ENCODE data around the gene FILIP1L.
A peak's percentile ranks its signal among the peaks of the same experiment; 100 is the strongest.

FILIP1L gene

GRCh38 chr3:99882436-99883137 is 231.7 kb downstream of the FILIP1L start:
- Histone ChIP-seq H3K27me3 (ENCODE audit: insufficient read depth, low read length) (no peaks in the 10 kb centered on the region), H3K36me3 (ENCODE audit: insufficient read depth, low read length) (no peaks in the 10 kb centered on the region), H3K9me3 (ENCODE audit: low read length) (no peaks in the 10 kb centered on the region), H3K4me3 (ENCODE audit: low read length) (no peak overlapping the region), H2AFZ (ENCODE audit: low read depth, low read length) (no peak overlapping the region), H3K4me1 (ENCODE audit: insufficient read depth, low read length) (peaks cover 9% of the 10 kb centered on the region)

GRCh38 chr3:99881121-99881524 is 233.2 kb downstream of the FILIP1L start:
- no peaks in the 10 kb centered on the region for H3K27me3 ChIP-seq (ENCODE audit: insufficient read depth, low read length)
- no peak overlapping the region for H3K4me3 ChIP-seq (ENCODE audit: low read length)
- no peaks in the 10 kb centered on the region for H3K9me3 ChIP-seq (ENCODE audit: low read length)
- peaks cover 15% of the 10 kb centered on the region for H3K4me1 ChIP-seq (ENCODE audit: insufficient read depth, low read length)
- H3K36me3 ChIP-seq (ENCODE audit: insufficient read depth, low read length) = no peaks in the 10 kb centered on the region
- no peak overlapping the region for H2AFZ ChIP-seq (ENCODE audit: low read depth, low read length)

GRCh38 chr3:99879275-99879674 is 235.0 kb downstream of the FILIP1L start:
- Histone ChIP-seq H2AFZ (ENCODE audit: low read depth, low read length) (no peak overlapping the region), H3K36me3 (ENCODE audit: insufficient read depth, low read length) (no peaks in the 10 kb centered on the region), H3K4me3 (ENCODE audit: low read length) (no peak overlapping the region), H3K4me1 (ENCODE audit: insufficient read depth, low read length) (peaks cover 14% of the 10 kb centered on the region), H3K9me3 (ENCODE audit: low read length) (no peaks in the 10 kb centered on the region), H3K27me3 (ENCODE audit: insufficient read depth, low read length) (no peaks in the 10 kb centered on the region)

- H2AFZ ChIP-seq (ENCODE audit: low read depth, low read length) = no peak overlapping the region
- peaks cover 23% of the 10 kb centered on the region for H3K4me1 ChIP-seq (ENCODE audit: insufficient read depth, low read length)
- no peak overlapping the region for H3K4me3 ChIP-seq (ENCODE audit: low read length)
- H3K36me3 ChIP-seq (ENCODE audit: insufficient read depth, low read length) = no peaks in the 10 kb centered on the region
- H3K9me3 ChIP-seq (ENCODE audit: low read length) = no peaks in the 10 kb centered on the region
- no peaks in the 10 kb centered on the region for H3K27me3 ChIP-seq (ENCODE audit: insufficient read depth, low read length)
Observed at GRCh38 chr3:99878005-99878404, 236.3 kb downstream of the FILIP1L start.

GRCh38 chr3:99877031-99877579 is 237.2 kb downstream of the FILIP1L start:
- Histone ChIP-seq H3K4me1 (ENCODE audit: insufficient read depth, low read length) (peaks cover 23% of the 10 kb centered on the region), H3K36me3 (ENCODE audit: insufficient read depth, low read length) (no peaks in the 10 kb centered on the region), H3K27me3 (ENCODE audit: insufficient read depth, low read length) (no peaks in the 10 kb centered on the region), H3K4me3 (ENCODE audit: low read length) (peak overlapping the region; percentile 74), H3K9me3 (ENCODE audit: low read length) (no peaks in the 10 kb centered on the region), H2AFZ (ENCODE audit: low read depth, low read length) (peak overlapping the region; percentile 35)

GRCh38 chr3:99875929-99876841 is 238.1 kb downstream of the FILIP1L start:
- peaks cover 23% of the 10 kb centered on the region for H3K4me1 ChIP-seq (ENCODE audit: insufficient read depth, low read length)
- H2AFZ ChIP-seq (ENCODE audit: low read depth, low read length) = peak overlapping the region; percentile 35
- H3K36me3 ChIP-seq (ENCODE audit: insufficient read depth, low read length) = no peaks in the 10 kb centered on the region
- no peaks in the 10 kb centered on the region for H3K27me3 ChIP-seq (ENCODE audit: insufficient read depth, low read length)
- H3K4me3 ChIP-seq (ENCODE audit: low read length) = peak overlapping the region; percentile 74
- no peaks in the 10 kb centered on the region for H3K9me3 ChIP-seq (ENCODE audit: low read length)

GRCh38 chr3:99875581-99875928 is 238.7 kb downstream of the FILIP1L start:
- Histone ChIP-seq H3K36me3 (ENCODE audit: insufficient read depth, low read length) (no peaks in the 10 kb centered on the region), H3K4me3 (ENCODE audit: low read length) (peak overlapping the region; percentile 74), H3K27me3 (ENCODE audit: insufficient read depth, low read length) (no peaks in the 10 kb centered on the region), H2AFZ (ENCODE audit: low read depth, low read length) (peak overlapping the region; percentile 35), H3K9me3 (ENCODE audit: low read length) (no peaks in the 10 kb centered on the region), H3K4me1 (ENCODE audit: insufficient read depth, low read length) (peaks cover 23% of the 10 kb centered on the region)

- H3K4me1 ChIP-seq (ENCODE audit: insufficient read depth, low read length) = peaks cover 23% of the 10 kb centered on the region
- no peak overlapping the region for H2AFZ ChIP-seq (ENCODE audit: low read depth, low read length)
- H3K4me3 ChIP-seq (ENCODE audit: low read length) = peak overlapping the region; percentile 74
- peaks cover 4% of the 10 kb centered on the region for H3K36me3 ChIP-seq (ENCODE audit: insufficient read depth, low read length)
- no peaks in the 10 kb centered on the region for H3K9me3 ChIP-seq (ENCODE audit: low read length)
- no peaks in the 10 kb centered on the region for H3K27me3 ChIP-seq (ENCODE audit: insufficient read depth, low read length)
Observed at GRCh38 chr3:99874237-99875002, 239.9 kb downstream of the FILIP1L start.

- Histone ChIP-seq H3K4me1 (ENCODE audit: insufficient read depth, low read length) (peaks cover 23% of the 10 kb centered on the region), H3K36me3 (ENCODE audit: insufficient read depth, low read length) (peaks cover 5% of the 10 kb centered on the region), H3K27me3 (ENCODE audit: insufficient read depth, low read length) (no peaks in the 10 kb centered on the region), H3K9me3 (ENCODE audit: low read length) (no peaks in the 10 kb centered on the region), H2AFZ (ENCODE audit: low read depth, low read length) (no peak overlapping the region), H3K4me3 (ENCODE audit: low read length) (peak overlapping the region; percentile 12)
Observed at GRCh38 chr3:99873269-99874102, 240.8 kb downstream of the FILIP1L start.

- Histone ChIP-seq H3K4me1 (ENCODE audit: insufficient read depth, low read length) (peaks cover 23% of the 10 kb centered on the region), H3K9me3 (ENCODE audit: low read length) (no peaks in the 10 kb centered on the region), H3K36me3 (ENCODE audit: insufficient read depth, low read length) (peaks cover 5% of the 10 kb centered on the region), H2AFZ (ENCODE audit: low read depth, low read length) (no peak overlapping the region), H3K4me3 (ENCODE audit: low read length) (no peak overlapping the region), H3K27me3 (ENCODE audit: insufficient read depth, low read length) (no peaks in the 10 kb centered on the region)
Observed at GRCh38 chr3:99872923-99873254, 241.4 kb downstream of the FILIP1L start.

GRCh38 chr3:99871231-99872045 is 242.9 kb downstream of the FILIP1L start:
- H2AFZ ChIP-seq (ENCODE audit: low read depth, low read length) = no peak overlapping the region
- peaks cover 7% of the 10 kb centered on the region for H3K36me3 ChIP-seq (ENCODE audit: insufficient read depth, low read length)
- H3K4me3 ChIP-seq (ENCODE audit: low read length) = no peak overlapping the region
- H3K9me3 ChIP-seq (ENCODE audit: low read length) = no peaks in the 10 kb centered on the region
- H3K27me3 ChIP-seq (ENCODE audit: insufficient read depth, low read length) = no peaks in the 10 kb centered on the region
- H3K4me1 ChIP-seq (ENCODE audit: insufficient read depth, low read length) = peaks cover 19% of the 10 kb centered on the region
